H1 (cell line): ENCODE results near the gene AAMDC. TPM values are rescaled to one million over a fixed set of nuclear protein-coding genes. Genes with fewer than 3 reads are reported as not detected.

ENCODE experiments used
- CBX8 ChIP-seq: fragments of 300-800, 300-1000 bp; sonication (generic); IDR thresholded peaks from 2 replicates; pipeline ENCODE4 v1.7.1; 2016; ENCODE audit warnings: low read depth, low read length, borderline replicate concordance
- CHD7 ChIP-seq: fragments of 300-600 bp; sonication (generic); IDR thresholded peaks from 2 replicates; pipeline ENCODE4 v1.7.1; 2012; ENCODE audit warnings: low read length, moderate library complexity, mild to moderate bottlenecking, inconsistent platforms; ENCODE audit not compliant: insufficient replicate concordance
- KDM1A ChIP-seq: fragments of 200-600, 300-600 bp; sonication (generic); IDR thresholded peaks from 2 replicates; pipeline ENCODE4 v1.7.1; 2016; ENCODE audit warnings: mild to moderate bottlenecking, low read length, borderline replicate concordance
- MAX ChIP-seq: IDR thresholded peaks from 2 replicates; pipeline ENCODE4 v1.6.1; 2012; ENCODE audit warnings: inconsistent platforms
- polyA plus RNA-seq, 7 experiments: library from polyadenylated mRNA; depleted of rRNA in 3 of 7; stranded (reverse) in 5 of 7; unstranded in 2 of 7; fragments of >200 nt in 5 of 7; fragments of 200-250 nt in 2 of 7; gene quantifications; 1 replicate in 5 of 7; 2 replicates in 1 of 7; 4 replicates in 1 of 7; pipeline versions ENCODE4 v1.2.1 to v1.2.3, GENCODE V29; 2011 to 2013; ENCODE audit warnings: missing spikeins in 2 of 7, mixed read lengths in 2 of 7
- total RNA-seq: library from RNA; stranded (reverse); fragmentation: NEBNext Ultra II Directional; extraction: Animal tissue kit (Norgen Biotek cat#: 25700); gene quantifications from 2 replicates; pipeline ENCODE4 v1.2.1, GENCODE V29; 2021

AAMDC gene
- total and polyA plus RNA-seq, 2 of the 8 experiments (the other 6 are each of a cell fraction or from before 2014, with no cell fraction given), result 17.2 to 19.5 TPM

- TF ChIP-seq CHD7 (no peak), CBX8 (no peak), KDM1A (no peak), MAX (no peak)
These were observed 36.4 kb upstream of the AAMDC start (continued) for GRCh38 chr11:77784572-77784971.
